ENCODE results near the gene CIPC.
A peak's percentile ranks its signal among the peaks of the same experiment; 100 is the strongest.

The CIPC gene

GRCh38 chr14:77097700-77098528, at the start of gene CIPC:
CIPC (plus strand) TSS chr14:77098258; CDS start chr14:77105709, 7,451 bp downstream.
- peak; percentile 98 for DNase-seq (ENCODE audit: low read depth in 2 of 2)

- no peak for DNase-seq (ENCODE audit: low read depth in 2 of 2)
Observed at GRCh38 chr14:77051116-77051515, 46.9 kb upstream of the CIPC start.

GRCh38 chr14:77052281-77053044, 45.6 kb upstream of the CIPC start:
- DNase-seq (ENCODE audit: low read depth in 2 of 2), result no peak

- peak; percentile 69 to 73 for DNase-seq (ENCODE audit: low read depth in 2 of 2)
Observed at GRCh38 chr14:77053046-77053841, 44.8 kb upstream of the CIPC start.

- DNase-seq (ENCODE audit: low read depth in 2 of 2), result no peak
Observed at GRCh38 chr14:77055306-77055705, 42.8 kb upstream of the CIPC start.

- no peak for DNase-seq (ENCODE audit: low read depth in 2 of 2)
Observed at GRCh38 chr14:77055981-77056380, 42.1 kb upstream of the CIPC start.

GRCh38 chr14:77058117-77058516, 39.9 kb upstream of the CIPC start:
- no peak for DNase-seq (ENCODE audit: low read depth in 2 of 2)

GRCh38 chr14:77058785-77059184, 39.3 kb upstream of the CIPC start:
- DNase-seq (ENCODE audit: low read depth in 2 of 2), result no peak

GRCh38 chr14:77059276-77059915, 38.7 kb upstream of the CIPC start:
- no peak for DNase-seq (ENCODE audit: low read depth in 2 of 2)

- DNase-seq (ENCODE audit: low read depth in 2 of 2), result no peak
Observed at GRCh38 chr14:77061630-77062257, 36.3 kb upstream of the CIPC start.

GRCh38 chr14:77062261-77062660, 35.8 kb upstream of the CIPC start:
- no peak for DNase-seq (ENCODE audit: low read depth in 2 of 2)

GRCh38 chr14:77063571-77064171, 34.4 kb upstream of the CIPC start:
- no peak for DNase-seq (ENCODE audit: low read depth in 2 of 2)

- DNase-seq (ENCODE audit: low read depth in 2 of 2), result no peak
Observed at GRCh38 chr14:77064521-77065178, 33.4 kb upstream of the CIPC start.

GRCh38 chr14:77065851-77066577, 32.0 kb upstream of the CIPC start:
- no peak for DNase-seq (ENCODE audit: low read depth in 2 of 2)

- DNase-seq (ENCODE audit: low read depth in 2 of 2), result no peak
Observed at GRCh38 chr14:77066578-77067172, 31.4 kb upstream of the CIPC start.

- peak; percentile 22 to 36 for DNase-seq (ENCODE audit: low read depth in 2 of 2)
Observed at GRCh38 chr14:77067632-77068516, 30.2 kb upstream of the CIPC start.

- no peak for DNase-seq (ENCODE audit: low read depth in 2 of 2)
Observed at GRCh38 chr14:77068517-77069200, 29.4 kb upstream of the CIPC start.

- DNase-seq (ENCODE audit: low read depth in 2 of 2), result no peak
Observed at GRCh38 chr14:77069551-77069950, 28.5 kb upstream of the CIPC start.

Measured in activated CD4-positive, alpha-beta T cell treated with anti-CD3 and anti-CD28 coated beads for 24 hours (primary cell).